Activated CD8-positive, alpha-beta memory T cell treated with anti-CD3 and anti-CD28 coated beads, Interleukin-2, amount 50 U/mL, for 48 hours (primary cell): ENCODE measurements around the gene MYH9.

Source experiments
- DNase-seq: peaks from one replicate; pipeline ENCODE4 v3.0.0-alpha.2; 2020

The MYH9 gene

GRCh38 chr22:36366291-36366708 is 21.5 kb downstream of the MYH9 start:
- no peak for DNase-seq

- peak; percentile 87 for DNase-seq
These were observed 22.8 kb downstream of the MYH9 start for GRCh38 chr22:36365020-36365411.

- DNase-seq, result no peak
These were observed 23.3 kb downstream of the MYH9 start for GRCh38 chr22:36364255-36365019.

- no peak for DNase-seq
These were observed 24.3 kb downstream of the MYH9 start for GRCh38 chr22:36363349-36363981.

- DNase-seq, result no peak
These were observed 24.8 kb downstream of the MYH9 start for GRCh38 chr22:36362932-36363331.

- no peak for DNase-seq
These were observed 25.7 kb downstream of the MYH9 start for GRCh38 chr22:36362075-36362474.

GRCh38 chr22:36360871-36361383 is 26.8 kb downstream of the MYH9 start:
- DNase-seq, result no peak

GRCh38 chr22:36360011-36360410 is 27.8 kb downstream of the MYH9 start:
- DNase-seq, result no peak

GRCh38 chr22:36359470-36359996 is 28.2 kb downstream of the MYH9 start:
- DNase-seq, result no peak

- DNase-seq, result no peak
These were observed 29.0 kb downstream of the MYH9 start for GRCh38 chr22:36358533-36359469.

- DNase-seq, result no peak
These were observed 30.8 kb downstream of the MYH9 start for GRCh38 chr22:36356708-36357624.

- no peak for DNase-seq
These were observed 31.9 kb downstream of the MYH9 start for GRCh38 chr22:36355894-36356293.

- no peak for DNase-seq
These were observed 32.4 kb downstream of the MYH9 start for GRCh38 chr22:36355362-36355761.

GRCh38 chr22:36352803-36353507 is 34.8 kb downstream of the MYH9 start:
- no peak for DNase-seq

- no peak for DNase-seq
These were observed 35.6 kb downstream of the MYH9 start for GRCh38 chr22:36351921-36352802.

- no peak for DNase-seq
These were observed 36.8 kb downstream of the MYH9 start for GRCh38 chr22:36350751-36351594.

- no peak for DNase-seq
These were observed 38.0 kb downstream of the MYH9 start for GRCh38 chr22:36349726-36350125.

GRCh38 chr22:36348760-36349159 is 39.0 kb downstream of the MYH9 start:
- DNase-seq, result peak; percentile 53

GRCh38 chr22:36347094-36347493 is 40.7 kb downstream of the MYH9 start:
- no peak for DNase-seq
